Measurements from ENCODE around the gene FNIP2.

DNA sequence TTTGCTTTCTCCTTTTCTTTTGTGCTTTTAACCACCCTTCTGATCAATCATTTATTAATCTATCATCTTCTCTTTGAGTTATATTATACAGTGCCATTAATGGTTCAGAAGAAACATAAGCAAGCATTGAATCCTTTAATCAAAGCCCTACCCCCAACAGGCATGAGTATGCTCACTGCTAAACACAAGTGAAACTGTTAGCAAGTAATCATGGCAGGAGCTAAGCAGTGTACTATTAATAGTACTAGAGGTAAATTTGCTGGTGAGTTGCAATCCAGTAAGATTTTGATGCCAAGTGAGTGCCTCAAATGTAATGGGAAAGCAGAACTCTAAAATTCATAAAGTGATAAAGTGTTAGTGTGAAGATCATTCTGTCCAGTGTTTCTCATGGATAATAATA, 57.2 kb downstream of the FNIP2 start:
- TF ChIP-seq, protein P1, sequence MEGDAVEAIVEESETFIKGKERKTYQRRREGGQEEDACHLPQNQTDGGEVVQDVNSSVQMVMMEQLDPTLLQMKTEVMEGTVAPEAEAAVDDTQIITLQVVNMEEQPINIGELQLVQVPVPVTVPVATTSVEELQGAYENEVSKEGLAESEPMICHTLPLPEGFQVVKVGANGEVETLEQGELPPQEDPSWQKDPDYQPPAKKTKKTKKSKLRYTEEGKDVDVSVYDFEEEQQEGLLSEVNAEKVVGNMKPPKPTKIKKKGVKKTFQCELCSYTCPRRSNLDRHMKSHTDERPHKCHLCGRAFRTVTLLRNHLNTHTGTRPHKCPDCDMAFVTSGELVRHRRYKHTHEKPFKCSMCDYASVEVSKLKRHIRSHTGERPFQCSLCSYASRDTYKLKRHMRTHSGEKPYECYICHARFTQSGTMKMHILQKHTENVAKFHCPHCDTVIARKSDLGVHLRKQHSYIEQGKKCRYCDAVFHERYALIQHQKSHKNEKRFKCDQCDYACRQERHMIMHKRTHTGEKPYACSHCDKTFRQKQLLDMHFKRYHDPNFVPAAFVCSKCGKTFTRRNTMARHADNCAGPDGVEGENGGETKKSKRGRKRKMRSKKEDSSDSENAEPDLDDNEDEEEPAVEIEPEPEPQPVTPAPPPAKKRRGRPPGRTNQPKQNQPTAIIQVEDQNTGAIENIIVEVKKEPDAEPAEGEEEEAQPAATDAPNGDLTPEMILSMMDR (conservative IDR thresholded peaks at IDR 0.05; ENCODE audit: low read depth, low read length), result no peak
- no peak for TF ChIP-seq EZH2 (IDR thresholded peaks at IDR 0.05; ENCODE audit: low read length, unreplicated experiment)

Measured in PC-3 (cell line).